ENCODE data around the gene RASAL2.

DNA sequence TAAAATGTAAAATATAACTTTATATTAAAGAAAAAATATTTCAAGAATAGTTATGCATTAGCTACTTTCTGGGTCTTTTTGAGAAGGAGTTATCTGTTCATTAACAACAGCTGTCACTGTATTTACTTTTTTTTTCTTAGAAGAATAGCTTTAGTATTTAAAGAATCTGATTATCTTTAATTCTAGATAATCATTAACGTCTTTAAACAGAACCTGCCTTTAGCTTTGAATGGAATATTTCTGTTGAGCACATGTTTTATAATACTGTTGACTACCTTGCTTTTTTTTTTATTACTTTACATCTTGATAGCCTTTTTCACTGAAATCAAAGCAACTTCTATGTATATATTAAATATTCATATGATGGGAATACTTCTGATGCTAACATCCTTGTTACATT lies 270.9 kb downstream of the RASAL2 start:
- TF ChIP-seq POLR2A (IDR thresholded peaks at IDR 0.05) (no peak), POLR2AphosphoS5 (IDR thresholded peaks at IDR 0.05) (no peak)
- TF ChIP-seq, protein P1, sequence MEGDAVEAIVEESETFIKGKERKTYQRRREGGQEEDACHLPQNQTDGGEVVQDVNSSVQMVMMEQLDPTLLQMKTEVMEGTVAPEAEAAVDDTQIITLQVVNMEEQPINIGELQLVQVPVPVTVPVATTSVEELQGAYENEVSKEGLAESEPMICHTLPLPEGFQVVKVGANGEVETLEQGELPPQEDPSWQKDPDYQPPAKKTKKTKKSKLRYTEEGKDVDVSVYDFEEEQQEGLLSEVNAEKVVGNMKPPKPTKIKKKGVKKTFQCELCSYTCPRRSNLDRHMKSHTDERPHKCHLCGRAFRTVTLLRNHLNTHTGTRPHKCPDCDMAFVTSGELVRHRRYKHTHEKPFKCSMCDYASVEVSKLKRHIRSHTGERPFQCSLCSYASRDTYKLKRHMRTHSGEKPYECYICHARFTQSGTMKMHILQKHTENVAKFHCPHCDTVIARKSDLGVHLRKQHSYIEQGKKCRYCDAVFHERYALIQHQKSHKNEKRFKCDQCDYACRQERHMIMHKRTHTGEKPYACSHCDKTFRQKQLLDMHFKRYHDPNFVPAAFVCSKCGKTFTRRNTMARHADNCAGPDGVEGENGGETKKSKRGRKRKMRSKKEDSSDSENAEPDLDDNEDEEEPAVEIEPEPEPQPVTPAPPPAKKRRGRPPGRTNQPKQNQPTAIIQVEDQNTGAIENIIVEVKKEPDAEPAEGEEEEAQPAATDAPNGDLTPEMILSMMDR (IDR thresholded peaks at IDR 0.05), result no peak

Data from suprapubic skin (tissue), 4 donors.